ENCODE results near the gene MTFP1.

DNA sequence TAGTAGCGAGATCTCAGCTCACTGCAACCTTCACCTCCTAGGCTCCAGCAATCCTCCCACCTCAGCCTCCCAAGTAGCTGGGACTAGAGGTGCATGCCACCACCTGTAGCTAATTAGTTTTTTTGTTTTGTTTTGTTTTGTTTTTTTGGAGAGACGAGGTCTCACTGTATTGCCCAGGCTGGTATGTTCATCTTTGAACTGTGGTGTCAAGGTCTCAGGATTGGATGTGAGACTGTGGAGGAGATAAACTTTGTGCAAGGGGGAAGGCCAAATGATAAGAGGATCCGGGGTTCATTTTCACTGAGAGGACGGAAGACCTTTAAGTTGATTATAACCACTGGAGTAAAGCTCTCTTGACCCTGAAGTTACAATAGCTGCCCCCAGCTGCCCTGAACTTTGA lies 19.8 kb upstream of the MTFP1 start:
- TF ChIP-seq, protein P1, sequence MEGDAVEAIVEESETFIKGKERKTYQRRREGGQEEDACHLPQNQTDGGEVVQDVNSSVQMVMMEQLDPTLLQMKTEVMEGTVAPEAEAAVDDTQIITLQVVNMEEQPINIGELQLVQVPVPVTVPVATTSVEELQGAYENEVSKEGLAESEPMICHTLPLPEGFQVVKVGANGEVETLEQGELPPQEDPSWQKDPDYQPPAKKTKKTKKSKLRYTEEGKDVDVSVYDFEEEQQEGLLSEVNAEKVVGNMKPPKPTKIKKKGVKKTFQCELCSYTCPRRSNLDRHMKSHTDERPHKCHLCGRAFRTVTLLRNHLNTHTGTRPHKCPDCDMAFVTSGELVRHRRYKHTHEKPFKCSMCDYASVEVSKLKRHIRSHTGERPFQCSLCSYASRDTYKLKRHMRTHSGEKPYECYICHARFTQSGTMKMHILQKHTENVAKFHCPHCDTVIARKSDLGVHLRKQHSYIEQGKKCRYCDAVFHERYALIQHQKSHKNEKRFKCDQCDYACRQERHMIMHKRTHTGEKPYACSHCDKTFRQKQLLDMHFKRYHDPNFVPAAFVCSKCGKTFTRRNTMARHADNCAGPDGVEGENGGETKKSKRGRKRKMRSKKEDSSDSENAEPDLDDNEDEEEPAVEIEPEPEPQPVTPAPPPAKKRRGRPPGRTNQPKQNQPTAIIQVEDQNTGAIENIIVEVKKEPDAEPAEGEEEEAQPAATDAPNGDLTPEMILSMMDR (IDR thresholded peaks at IDR 0.05 in 8 of 11, conservative IDR thresholded peaks at IDR 0.05 in 3 of 11), result no peak
- no peak for TF ChIP-seq POLR2AphosphoS5 (IDR thresholded peaks at IDR 0.05)

All from spleen (tissue), 7 donors.